Measurements from ENCODE around the gene GALR3. TPM values are rescaled to one million over a fixed set of nuclear protein-coding genes. Genes with fewer than 3 reads are reported as not detected.

GALR3 gene
- total RNA-seq, 3 donors from 2014 or later = not detected

DNA sequence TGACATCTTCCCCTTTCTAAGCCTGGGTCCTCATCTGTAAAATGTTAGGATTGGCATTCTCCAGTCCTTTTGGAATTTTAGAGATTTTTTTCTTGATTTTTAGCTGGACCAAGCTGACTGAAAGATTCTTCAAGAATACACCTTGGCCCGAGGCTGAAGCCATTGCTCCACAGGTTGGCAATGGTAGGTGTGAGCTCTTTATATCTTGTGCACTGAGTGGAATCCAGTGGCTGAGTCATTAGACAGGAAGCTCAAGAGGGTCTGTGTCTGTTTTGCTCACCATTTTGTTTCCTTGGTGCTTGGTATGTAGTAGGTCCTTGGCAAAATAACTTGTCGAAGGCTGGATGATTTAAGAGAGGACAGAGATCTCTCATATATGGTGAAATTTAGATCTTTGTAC, 32.3 kb downstream of the GALR3 start:
- Histone ChIP-seq H3K9me3 (no peaks in the 10 kb centered on the region), H3K4me1 (ENCODE audit: low read depth) (peaks cover 5% of the 10 kb centered on the region), H3K4me3 (no peak overlapping the region), H3K36me3 (ENCODE audit: low read depth) (no peaks in the 10 kb centered on the region)
- DNase-seq = no peak
- intact Hi-C loops (cut with DNase I, micrococcal nuclease) = no loop called here
- TF ChIP-seq, protein P1, sequence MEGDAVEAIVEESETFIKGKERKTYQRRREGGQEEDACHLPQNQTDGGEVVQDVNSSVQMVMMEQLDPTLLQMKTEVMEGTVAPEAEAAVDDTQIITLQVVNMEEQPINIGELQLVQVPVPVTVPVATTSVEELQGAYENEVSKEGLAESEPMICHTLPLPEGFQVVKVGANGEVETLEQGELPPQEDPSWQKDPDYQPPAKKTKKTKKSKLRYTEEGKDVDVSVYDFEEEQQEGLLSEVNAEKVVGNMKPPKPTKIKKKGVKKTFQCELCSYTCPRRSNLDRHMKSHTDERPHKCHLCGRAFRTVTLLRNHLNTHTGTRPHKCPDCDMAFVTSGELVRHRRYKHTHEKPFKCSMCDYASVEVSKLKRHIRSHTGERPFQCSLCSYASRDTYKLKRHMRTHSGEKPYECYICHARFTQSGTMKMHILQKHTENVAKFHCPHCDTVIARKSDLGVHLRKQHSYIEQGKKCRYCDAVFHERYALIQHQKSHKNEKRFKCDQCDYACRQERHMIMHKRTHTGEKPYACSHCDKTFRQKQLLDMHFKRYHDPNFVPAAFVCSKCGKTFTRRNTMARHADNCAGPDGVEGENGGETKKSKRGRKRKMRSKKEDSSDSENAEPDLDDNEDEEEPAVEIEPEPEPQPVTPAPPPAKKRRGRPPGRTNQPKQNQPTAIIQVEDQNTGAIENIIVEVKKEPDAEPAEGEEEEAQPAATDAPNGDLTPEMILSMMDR (IDR thresholded peaks at IDR 0.05) = no peak
- no peak for ATAC-seq

- no peak for ATAC-seq
These were observed 37.7 kb downstream of the GALR3 start for GRCh38 chr22:37860796-37861421.

DNA sequence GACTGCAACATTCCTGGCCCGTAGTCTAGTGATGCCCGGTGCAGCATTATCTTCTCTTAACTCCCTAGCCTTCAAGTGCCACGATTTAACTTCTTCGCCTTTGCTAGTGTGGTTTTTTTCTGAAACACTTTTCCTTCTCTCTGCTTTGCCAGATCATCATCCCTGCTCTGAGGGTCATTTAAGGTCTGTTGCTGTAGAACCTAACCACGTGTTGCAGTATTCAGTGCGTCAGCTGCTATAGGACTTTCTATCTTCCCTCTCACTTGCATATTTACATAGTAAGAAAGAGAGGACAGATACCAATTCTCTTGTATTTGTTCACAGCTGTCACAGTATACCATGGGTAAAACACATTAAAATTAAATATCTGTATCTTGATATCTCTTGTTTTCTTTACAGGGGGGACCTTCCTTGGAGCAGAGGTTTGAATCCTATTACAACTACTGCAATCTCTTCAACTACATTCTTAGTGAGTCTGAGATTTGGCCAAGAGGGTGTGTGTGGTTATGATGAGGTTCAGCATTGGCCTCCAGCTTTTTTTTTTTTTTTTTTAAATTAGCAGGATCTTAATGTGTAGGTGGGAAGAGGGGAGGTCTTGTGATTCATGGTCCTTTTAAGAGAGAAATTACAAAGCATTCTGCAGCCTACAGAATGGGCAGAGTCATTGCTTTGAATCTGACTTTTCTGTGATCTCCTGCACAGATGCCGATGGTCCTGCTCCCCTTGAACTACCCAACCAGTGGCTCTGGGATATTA, 39.6 kb downstream of the GALR3 start:
- Histone ChIP-seq H3K9me3 (no peaks in the 10 kb centered on the region), H3K4me3 (no peak overlapping the region), H3K36me3 (ENCODE audit: low read depth) (peaks cover 6% of the 10 kb centered on the region), H3K4me1 (ENCODE audit: low read depth) (peaks cover 3% of the 10 kb centered on the region)
- ATAC-seq (no peak), DNase-seq (no peak)
- TF ChIP-seq, protein P1 (IDR thresholded peaks at IDR 0.05) = no peak
- intact Hi-C loops (cut with DNase I, micrococcal nuclease) = loop anchor here (5.0 kb wide), 1 partner anchor 45 kb away; no protein-coding TSS in a partner anchor

More at GRCh38 chr22:37860796-37861421, 37.7 kb downstream of the GALR3 start:
- H3K36me3 ChIP-seq (ENCODE audit: low read depth) = peaks cover 6% of the 10 kb centered on the region
- peaks cover 3% of the 10 kb centered on the region for H3K4me1 ChIP-seq (ENCODE audit: low read depth)
- no peaks in the 10 kb centered on the region for H3K9me3 ChIP-seq
- no peak for DNase-seq
- no peak overlapping the region for H3K4me3 ChIP-seq
- TF ChIP-seq, protein P1 (IDR thresholded peaks at IDR 0.05) = no peak
- intact Hi-C loops (cut with DNase I, micrococcal nuclease) = loop anchor here (5.0 kb wide), 1 partner anchor 44 kb away; no protein-coding TSS in a partner anchor

DNA sequence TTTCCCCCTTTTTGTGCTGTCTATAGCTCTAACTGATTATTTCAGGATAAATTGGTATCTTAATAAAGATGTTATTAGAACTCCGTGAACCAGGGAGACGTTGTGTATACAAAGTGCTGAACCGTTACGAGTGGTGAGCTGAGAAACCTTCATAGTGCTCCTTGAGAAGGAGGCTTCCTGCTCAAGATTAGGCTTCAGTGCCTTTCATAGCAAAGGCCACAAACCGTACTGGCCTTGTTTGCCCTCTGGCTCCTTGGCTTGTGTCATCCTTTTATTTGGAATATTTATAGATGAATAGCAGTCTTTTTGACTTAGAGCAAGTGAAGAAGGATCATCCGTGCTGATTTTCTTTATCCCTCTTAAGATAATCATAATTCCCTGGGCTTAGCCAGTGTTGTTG, 42.3 kb downstream of the GALR3 start:
- Histone ChIP-seq H3K4me1 (ENCODE audit: low read depth) (peaks cover 3% of the 10 kb centered on the region), H3K9me3 (no peaks in the 10 kb centered on the region), H3K36me3 (ENCODE audit: low read depth) (peaks cover 6% of the 10 kb centered on the region), H3K4me3 (no peak overlapping the region)
- ATAC-seq = no peak
- DNase-seq = no peak
- intact Hi-C loops (cut with DNase I, micrococcal nuclease) = no loop called here
- TF ChIP-seq, protein P1 (IDR thresholded peaks at IDR 0.05) = no peak

GRCh38 chr22:37870273-37870672, 47.1 kb downstream of the GALR3 start:
- DNase-seq (no peak), ATAC-seq (no peak)
- intact Hi-C loops (cut with DNase I, micrococcal nuclease) = no loop called here
- H3K4me1 ChIP-seq (ENCODE audit: low read depth) = no peaks in the 10 kb centered on the region
- no peak overlapping the region for H3K4me3 ChIP-seq
- peaks cover 8% of the 10 kb centered on the region for H3K36me3 ChIP-seq (ENCODE audit: low read depth)
- TF ChIP-seq, protein P1 (IDR thresholded peaks at IDR 0.05) = no peak
- H3K9me3 ChIP-seq = no peaks in the 10 kb centered on the region

Small RNAs within 50 kb of the gene (microRNA-seq; reads per million reads assigned to microRNA genes)
- 0.70 reads per million for gene MIR659

Other genes starting within 250 kb of the GALR3 start
- gene LGALS2, start 243.3 kb upstream of the GALR3 start, total RNA-seq = 10 to 100 TPM; 10.7 to 93.5 (median 23.1) TPM
- gene GGA1, start 214.5 kb upstream of the GALR3 start, total RNA-seq = 10 to 100 TPM; 70.4 to 79.0 (median 74.3) TPM
- 10 to 100 TPM; 48.8 to 98.2 (median 96.6) TPM for gene SH3BP1, start 183.7 kb upstream of the GALR3 start, total RNA-seq
- gene PDXP, start 164.7 kb upstream of the GALR3 start, total RNA-seq = 10 to 100 TPM; 26.8 to 43.3 (median 40.6) TPM
- gene LGALS1, start 147.7 kb upstream of the GALR3 start, total RNA-seq = 100 to 1,000 TPM in 2 of 3 donors, 10 to 100 TPM in 1; 54.6 to 376 (median 150) TPM
- 10 to 100 TPM; 28.5 to 45.3 (median 42.6) TPM for gene NOL12, start 137.0 kb upstream of the GALR3 start, total RNA-seq
- gene TRIOBP, start 126.3 kb upstream of the GALR3 start, total RNA-seq = 100 to 1,000 TPM in 1 of 3 donors, 10 to 100 TPM in 2; 78.2 to 107 (median 78.6) TPM
- 10 to 100 TPM in 2 of 3 donors, 1 to 10 TPM in 1; 9.2 to 15.6 (median 13.6) TPM for gene GCAT, start 15.4 kb upstream of the GALR3 start, total RNA-seq
- 10 to 100 TPM; 18.2 to 36.7 (median 28.1) TPM for gene ANKRD54, start 21.0 kb downstream of the GALR3 start, total RNA-seq
- 100 to 1,000 TPM; 365 to 477 (median 414) TPM for gene EIF3L, start 26.0 kb downstream of the GALR3 start, total RNA-seq
- 100 to 1,000 TPM in 1 of 3 donors, 10 to 100 TPM in 2; 26.1 to 100 (median 28.6) TPM for gene MICALL1, start 82.9 kb downstream of the GALR3 start, total RNA-seq
- gene C22orf23, start 130.2 kb downstream of the GALR3 start, total RNA-seq = not detected
- 10 to 100 TPM; 54.4 to 69.3 (median 61.3) TPM for gene POLR2F, start 130.3 kb downstream of the GALR3 start, total RNA-seq
- gene SOX10, start 161.2 kb downstream of the GALR3 start, total RNA-seq = 10 to 100 TPM in 1 of 3 donors, 1 to 10 TPM in 1, under 1 TPM in 1; 0.46 to 21.2 (median 1.7) TPM
- 10 to 100 TPM; 30.9 to 40.7 (median 37.9) TPM for gene PICK1, start 234.0 kb downstream of the GALR3 start, total RNA-seq

All from mucosa of descending colon (tissue), 3 donors.